GM20000 (cell line): ENCODE measurements around the gene SHISAL1.

Source experiments
- DNase-seq: peaks from one replicate; pipeline ENCODE4 v3.0.0; 2012; ENCODE audit warnings: low spot score
- CTCF ChIP-seq: IDR thresholded peaks from 2 replicates; pipeline ENCODE4 v1.5.1; 2012; ENCODE audit warnings: mild to moderate bottlenecking, control low read depth; ENCODE audit errors: extremely low read depth, missing control alignments

SHISAL1 gene

GRCh38 chr22:44357966-44358465, 45.3 kb upstream of the SHISAL1 start:
- DNase-seq: no peak
- TF ChIP-seq CTCF: no peak

- no peak for DNase-seq
- TF ChIP-seq CTCF: no peak
These were observed 44.7 kb upstream of the SHISAL1 start for GRCh38 chr22:44357296-44357965.

GRCh38 chr22:44355716-44356070, 42.9 kb upstream of the SHISAL1 start:
- TF ChIP-seq CTCF: no peak
- DNase-seq: no peak

- no peak for TF ChIP-seq CTCF
- DNase-seq: no peak
These were observed 41.5 kb upstream of the SHISAL1 start for GRCh38 chr22:44354288-44354687.

- no peak for DNase-seq
- TF ChIP-seq CTCF: no peak
These were observed 40.3 kb upstream of the SHISAL1 start for GRCh38 chr22:44353041-44353440.

- TF ChIP-seq CTCF: no peak
- no peak for DNase-seq
These were observed 39.8 kb upstream of the SHISAL1 start for GRCh38 chr22:44352378-44353035.

GRCh38 chr22:44351685-44352377, 39.1 kb upstream of the SHISAL1 start:
- no peak for TF ChIP-seq CTCF
- DNase-seq: no peak
